B cell (primary cell): ENCODE measurements around the gene SYMPK. TPM values are rescaled to one million over a fixed set of nuclear protein-coding genes. Genes with fewer than 3 reads are reported as not detected.
"Not testable (repeated sequence)": the region's sequence is repeated elsewhere in the genome, so short reads cannot be mapped to it uniquely, and the experiment has no call there.

Experiments
- ATAC-seq: fragments of 200-7000 bp; cut with Tn5 transposase; one replicate; pipeline ENCODE4 v1.10.0; 2021; ENCODE audit warnings: low read depth, mild to moderate bottlenecking, moderate number of reproducible peaks, moderate library complexity
- CTCF ChIA-PET: fragments of 350-600 bp; sonication (Branson Sonifier 250); formaldehyde crosslinking; loops from one replicate; lab custom pipeline; 2021; ENCODE audit warnings: antibody characterized with exemption, inconsistent platforms; lab: Charles Lee
- POLR2A ChIA-PET: fragments of 350-600 bp; sonication (Branson Sonifier 250); formaldehyde crosslinking; loops from one replicate; lab custom pipeline; 2021; ENCODE audit warnings: antibody characterized with exemption; lab: Charles Lee
- DNase-seq: peaks from one replicate; pipeline ENCODE4 v3.0.0; 2013
- H2AFZ ChIP-seq: 2 replicates; pipeline ENCODE4 v1.6.1; 2012; ENCODE audit warnings: mild to moderate bottlenecking, low read depth, low read length; ENCODE audit not compliant: insufficient read depth, poor library complexity, severe bottlenecking
- H3K27ac ChIP-seq, 2 donors: 1 replicate in 1 of 2; 2 replicates in 1 of 2; pipeline ENCODE4 v1.5.1; 2012 to 2013; ENCODE audit warnings: low read length in 2 of 2, mild to moderate bottlenecking in 2 of 2, moderate library complexity in 1 of 2
- H3K27me3 ChIP-seq, 4 experiments: fragments of 200-600 bp in 1 of 4; sonication (generic) in 1 of 4; replicated peaks in 1 of 4; 1 replicate in 2 of 4; 2 replicates in 2 of 4; pipeline versions ENCODE4 v1.6.1 to v1.7.0; 2013 to 2016; ENCODE audit warnings: low read length in 3 of 4, mild to moderate bottlenecking in 2 of 4, mixed read lengths in 1 of 4, moderate library complexity in 1 of 4; ENCODE audit not compliant: insufficient read depth in 4 of 4, control insufficient read depth in 3 of 4; ENCODE audit errors: control extremely low read depth in 1 of 4
- H3K36me3 ChIP-seq, 2 experiments: replicated peaks in 1 of 2; 1 replicate in 1 of 2; 2 replicates in 1 of 2; pipeline versions ENCODE4 v1.6.1 to v1.7.1; 2013; ENCODE audit warnings: low read length in 1 of 2; ENCODE audit not compliant: insufficient read depth in 2 of 2, control insufficient read depth in 1 of 2; ENCODE audit errors: control extremely low read depth in 1 of 2, extremely low read depth in 1 of 2
- H3K4me1 ChIP-seq, 2 donors: fragments of 200-600 bp in 1 of 2; sonication (generic) in 1 of 2; 1 replicate in 1 of 2; 2 replicates in 1 of 2; pipeline versions ENCODE4 v1.5.1 to v1.6.1; 2013 to 2017; ENCODE audit warnings: low read length in 2 of 2; ENCODE audit not compliant: control insufficient read depth in 2 of 2, insufficient read depth in 2 of 2
- H3K4me2 ChIP-seq: replicated peaks from 2 replicates; pipeline ENCODE3; 2012; ENCODE audit warnings: mild to moderate bottlenecking, low read depth, low read length; ENCODE audit not compliant: poor library complexity, severe bottlenecking
- H3K4me3 ChIP-seq, 5 experiments: fragments of 200-600 bp in 1 of 5; sonication (generic) in 1 of 5; 1 replicate in 3 of 5; 2 replicates in 2 of 5; pipeline versions ENCODE4 v1.5.1 to v1.7.0; 2011 to 2016; ENCODE audit warnings: low read length in 4 of 5, mild to moderate bottlenecking in 4 of 5, low read depth in 2 of 5, control low read depth in 1 of 5, moderate library complexity in 1 of 5; ENCODE audit not compliant: insufficient read depth in 1 of 5; ENCODE audit errors: control extremely low read depth in 1 of 5, extremely low read depth in 1 of 5
- H3K79me2 ChIP-seq: fragments of 200-600 bp; sonication (generic); one replicate; pipeline ENCODE4 v1.6.0; 2016; ENCODE audit warnings: low read length; ENCODE audit not compliant: control insufficient read depth, insufficient read depth
- H3K9ac ChIP-seq: fragments of 200-600 bp; sonication (generic); 2 replicates; pipeline ENCODE4 v1.6.1; 2017; ENCODE audit warnings: mild to moderate bottlenecking, low read length, moderate library complexity
- H3K9me3 ChIP-seq, 3 donors: one replicate each; pipeline versions ENCODE4 v1.6.1 to v1.7.1; 2013; ENCODE audit warnings: low read length in 2 of 3; ENCODE audit not compliant: control insufficient read depth in 2 of 3, insufficient read depth in 1 of 3; ENCODE audit errors: control extremely low read depth in 1 of 3
- H4K20me1 ChIP-seq: 2 replicates; pipeline ENCODE4 v1.6.0; 2012; ENCODE audit warnings: mild to moderate bottlenecking, low read length; ENCODE audit not compliant: insufficient read depth, control insufficient read depth, poor library complexity, severe bottlenecking
- H3K27ac Mint-ChIP-seq: one replicate; pipeline ENCODE4 v1.8.0; 2021; ENCODE audit warnings: mixed read lengths
- H3K27me3 Mint-ChIP-seq: one replicate; pipeline ENCODE4 v1.8.0; 2021; ENCODE audit warnings: mixed read lengths
- H3K4me1 Mint-ChIP-seq: one replicate; pipeline ENCODE4 v1.8.0; 2021; ENCODE audit warnings: mixed read lengths
- H3K4me3 Mint-ChIP-seq: one replicate; pipeline ENCODE4 v1.8.0; 2021; ENCODE audit warnings: mixed read lengths
- H3K9me3 Mint-ChIP-seq: one replicate; pipeline ENCODE4 v1.8.0; 2022; ENCODE audit warnings: mixed read lengths; ENCODE audit not compliant: insufficient read depth
- CTCF ChIP-seq: fragments of 200-600 bp; IDR thresholded peaks from one replicate; pipeline ENCODE4 v1.8.0; 2022; ENCODE audit warnings: antibody characterized with exemption, mild to moderate bottlenecking
- EZH2 ChIP-seq: IDR thresholded peaks from 2 replicates; pipeline ENCODE4 v1.6.1; 2012; ENCODE audit warnings: borderline replicate concordance, low read depth, mild to moderate bottlenecking, moderate library complexity, low read length; ENCODE audit not compliant: insufficient read depth, poor library complexity, severe bottlenecking
- WGBS: methylation state at CpG from one replicate; pipeline ENCODE4 v1.1.5; 2013; ENCODE audit warnings: missing lambda C conversion rate; ENCODE audit not compliant: insufficient coverage; 5-methylcytosine and 5-hydroxymethylcytosine counted together
- intact Hi-C: fragments of 100-400 bp; cut with micrococcal nuclease; formaldehyde crosslinking; loops from one replicate; pipeline ENCODE4 v1.10.0; 2022
- polyA plus RNA-seq: library from polyadenylated mRNA; depleted of rRNA; stranded (reverse); fragments of >200 nt; gene quantifications from 2 replicates; pipeline ENCODE4 v1.2.3, GENCODE V29; 2012
- total RNA-seq, 2 donors: library from RNA; stranded (reverse); fragments of 120-200 nt in 1 of 2; gene quantifications; 1 replicate in 1 of 2; 2 replicates in 1 of 2; pipeline versions ENCODE4 v1.2.3 to v1.2.4, GENCODE V29; 2013 to 2022

The SYMPK gene
- total and polyA plus RNA-seq, 2 donors (not counting 1 experiment from before 2014, with no cell fraction given): 119 to 138 TPM

- H3K27ac ChIP-seq: no peak overlapping the region
- peaks cover 19 to 26% of the 10 kb centered on the region in 2 donors for H3K4me1 ChIP-seq
- intact Hi-C loops: no loop called here
- H3K4me1 Mint-ChIP-seq: peaks cover 32% of the 10 kb centered on the region
- no peak overlapping the region for H2AFZ ChIP-seq
- DNase-seq (no peak), ATAC-seq (no peak)
- peak overlapping the region; percentile 2 for H3K4me2 ChIP-seq
- POLR2A ChIA-PET: interaction anchor here (0.6 kb wide), 1 partner anchor 221 kb away, joined by 4 read pairs; no protein-coding TSS in a partner anchor
- H3K9me3 Mint-ChIP-seq: no peaks in the 10 kb centered on the region
- WGBS: 57% methylated on average over 5 of the region's 8 CpGs
- CTCF ChIA-PET: no interaction called here
- H3K4me3 Mint-ChIP-seq: no peak overlapping the region
- H3K4me3 ChIP-seq: no peak overlapping the region
- H3K9ac ChIP-seq: no peak overlapping the region
- H3K79me2 ChIP-seq: peaks cover 19% of the 10 kb centered on the region
- no peaks in the 10 kb centered on the region for H3K27me3 ChIP-seq
- no peak overlapping the region for H3K27ac Mint-ChIP-seq
- H3K36me3 ChIP-seq: peaks cover 3 to 9% of the 10 kb centered on the region in 2 experiments
- H3K9me3 ChIP-seq: no peaks in the 10 kb centered on the region
- no peak for TF ChIP-seq EZH2
- TF ChIP-seq CTCF: no peak
- no peaks in the 10 kb centered on the region for H3K27me3 Mint-ChIP-seq
- H4K20me1 ChIP-seq: no peaks in the 10 kb centered on the region
Measured at GRCh38 chr19:45897261-45897812, 34.4 kb upstream of the SYMPK start.

- CTCF ChIA-PET, H3K36me3 ChIP-seq, H3K9me3 ChIP-seq, ATAC-seq, POLR2A ChIA-PET, H3K4me3 ChIP-seq, H3K9ac ChIP-seq, H3K27me3 ChIP-seq, H2AFZ ChIP-seq, H3K4me3 Mint-ChIP-seq, intact Hi-C loops, H3K27me3 Mint-ChIP-seq, H4K20me1 ChIP-seq, H3K9me3 Mint-ChIP-seq, H3K27ac ChIP-seq, H3K27ac Mint-ChIP-seq, H3K4me2 ChIP-seq, DNase-seq: not testable (repeated sequence)
- peaks cover 10% of the 10 kb centered on the region for H3K79me2 ChIP-seq
- H3K4me1 ChIP-seq: peaks cover 14 to 22% of the 10 kb centered on the region in 2 donors
- 93% methylated on average over 6 of the region's 12 CpGs for WGBS
- H3K4me1 Mint-ChIP-seq: peaks cover 27% of the 10 kb centered on the region
Measured at GRCh38 chr19:45895983-45896599, 33.1 kb upstream of the SYMPK start.
